DMS 273 treated with DMSO at 0.1 percent for 48 hours (cell line): ENCODE measurements around the gene LARP4.

Experiments
- DNase-seq: peaks from one replicate; lab custom pipeline; 2025; lab: John Stamatoyannopoulos, UW

LARP4 gene

DNA sequence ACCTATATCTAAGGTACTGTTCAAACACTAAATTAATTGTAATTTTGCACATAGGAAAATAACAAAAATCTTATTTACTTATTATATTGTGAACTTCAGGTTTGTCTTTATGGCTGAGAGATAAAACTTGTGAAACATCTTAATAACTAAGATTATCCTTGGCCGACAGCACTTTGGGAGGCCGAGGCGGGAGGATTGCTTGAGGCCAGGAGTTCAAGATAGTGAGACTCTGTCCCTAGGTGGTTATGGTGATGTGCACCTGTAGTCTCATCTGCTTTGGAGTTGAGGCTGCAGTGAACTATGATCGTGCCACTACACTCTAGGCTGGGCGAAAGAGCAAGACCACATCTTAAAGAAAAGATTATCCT is 126.7 kb downstream of the LARP4 start:
- DNase-seq = no peak

DNA sequence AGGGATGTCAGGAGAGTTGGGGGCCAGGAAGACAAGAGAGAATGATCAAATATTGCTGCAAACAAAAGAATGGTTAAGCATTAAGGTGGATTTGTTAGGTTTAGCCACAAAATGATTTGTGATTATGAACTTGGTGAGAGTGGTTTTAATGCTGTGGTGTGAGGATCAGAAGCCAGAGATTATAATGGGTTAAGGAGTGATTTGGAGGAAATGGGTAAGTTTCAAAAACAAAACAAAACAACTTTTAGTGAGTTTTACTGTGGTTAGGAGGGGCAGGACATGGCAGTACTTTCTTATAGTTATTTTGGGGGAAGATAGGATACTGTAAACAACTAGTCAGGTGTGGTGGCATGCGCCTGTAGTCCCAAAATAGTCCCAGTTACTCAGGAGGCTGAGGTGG is 128.1 kb downstream of the LARP4 start:
- DNase-seq = no peak

DNA sequence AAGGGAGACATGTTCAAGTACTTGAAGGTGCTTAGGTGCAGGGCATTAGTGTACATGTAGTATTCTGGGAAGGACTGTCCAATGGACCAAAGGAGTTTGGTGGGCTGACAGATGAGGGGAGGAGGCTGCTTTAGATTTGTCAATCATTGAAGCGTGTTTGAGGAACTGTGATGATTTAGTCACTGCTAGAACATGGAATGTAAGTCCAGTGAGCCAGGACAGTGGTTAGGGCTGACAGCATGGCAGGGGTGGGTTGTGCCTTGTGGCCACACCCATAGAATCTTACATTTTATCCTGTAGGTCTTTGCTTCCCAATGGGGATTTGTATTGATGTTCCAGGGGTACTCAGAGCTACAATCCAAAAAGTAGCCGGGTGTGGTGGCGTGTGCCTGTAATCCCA is 128.7 kb downstream of the LARP4 start:
- no peak for DNase-seq
